Measurements from ENCODE around the gene ZNF888.
A peak's percentile ranks its signal among the peaks of the same experiment; 100 is the strongest.
"Not testable (repeated sequence)": the region's sequence is repeated elsewhere in the genome, so short reads cannot be mapped to it uniquely, and the experiment has no call there.

ZNF888 gene

DNA sequence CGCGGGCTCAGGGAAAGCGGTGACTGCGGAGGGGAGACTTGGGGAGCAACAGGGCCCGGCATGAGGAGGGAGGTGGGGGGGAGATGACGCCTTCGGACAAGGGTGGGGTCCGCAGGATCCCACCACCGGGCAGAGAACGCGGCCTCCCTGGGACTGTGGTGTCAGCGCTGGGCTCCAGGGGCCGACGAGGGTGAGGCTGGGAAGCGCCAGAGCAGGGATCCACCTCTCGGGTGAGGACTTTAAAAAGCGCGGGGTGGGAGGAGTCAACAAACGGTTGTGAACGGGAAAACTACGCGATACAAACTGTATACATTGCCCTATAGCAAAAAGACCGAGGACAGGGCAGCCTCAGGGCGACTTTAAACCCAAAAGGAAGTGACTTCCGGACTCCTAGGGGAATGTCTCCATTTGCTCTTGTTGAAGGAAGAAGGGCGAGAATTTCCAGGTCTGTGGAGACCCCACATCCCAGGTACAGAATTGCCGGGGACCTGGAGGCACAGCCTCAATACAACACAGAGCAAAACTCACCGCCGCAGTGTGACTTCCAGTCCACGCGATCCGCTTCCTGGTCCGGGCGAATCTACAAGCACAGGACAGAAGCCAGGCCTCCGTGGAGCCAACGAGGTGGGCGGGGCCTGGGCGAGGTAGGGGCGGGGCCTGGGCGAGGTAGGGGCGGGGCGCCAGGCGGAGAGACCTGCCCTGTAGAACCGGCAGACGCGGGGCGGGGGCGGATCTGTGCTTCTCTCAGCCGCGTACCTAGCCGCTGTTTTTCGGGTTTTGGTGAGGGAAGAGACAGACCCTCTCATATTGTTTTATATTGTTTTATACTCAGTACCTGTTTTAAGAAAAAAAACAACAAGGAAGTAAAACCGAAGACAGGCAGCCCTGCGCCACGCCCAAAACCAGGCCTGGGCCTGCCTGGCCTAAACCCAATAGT, at the start of gene ZNF888:
Gene ZNF888, minus strand, starts transcription at position 588 of the 937 bp plus-strand sequence. CDS start 5,555 bp downstream, outside the sequence.
- DNase-seq = peak; percentile 93

DNA sequence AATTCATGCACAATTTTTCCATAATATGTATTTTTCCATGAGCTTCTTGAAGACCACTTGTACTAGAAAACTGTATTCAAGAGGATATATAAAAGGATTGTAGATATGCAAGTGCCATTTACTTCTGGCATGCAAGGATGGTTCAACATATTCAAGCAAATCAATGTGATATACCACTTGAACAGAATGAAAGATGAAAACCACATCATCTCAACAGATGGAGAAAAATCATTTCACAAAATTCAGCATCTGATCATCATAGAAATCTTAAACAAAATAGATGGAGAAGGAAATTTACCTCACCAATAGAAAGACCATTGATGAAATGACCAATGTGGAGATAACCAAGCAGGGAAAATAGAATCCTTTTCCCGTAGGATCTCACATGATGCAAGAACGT, 44.5 kb upstream of the ZNF888 start:
- DNase-seq = no peak

DNA sequence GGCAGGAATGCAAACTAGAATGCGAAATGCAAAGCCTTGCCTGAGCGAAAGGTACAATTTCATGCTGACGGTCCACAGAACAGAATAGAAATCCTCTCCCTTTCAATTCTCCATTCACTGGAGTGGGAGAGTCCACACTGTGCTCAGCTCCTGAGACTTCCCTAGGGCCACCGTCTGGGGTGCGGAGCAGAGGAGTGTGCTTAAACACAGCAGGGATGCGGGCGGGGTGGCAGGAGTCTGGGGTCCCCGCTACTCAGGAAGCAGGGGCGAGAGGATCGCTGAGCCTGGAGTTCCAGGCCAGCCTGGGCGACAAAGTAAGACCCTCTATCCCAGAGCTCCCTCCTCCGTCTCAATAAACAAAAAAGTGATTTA, 40.0 kb upstream of the ZNF888 start:
- DNase-seq = peak; percentile 65

DNA sequence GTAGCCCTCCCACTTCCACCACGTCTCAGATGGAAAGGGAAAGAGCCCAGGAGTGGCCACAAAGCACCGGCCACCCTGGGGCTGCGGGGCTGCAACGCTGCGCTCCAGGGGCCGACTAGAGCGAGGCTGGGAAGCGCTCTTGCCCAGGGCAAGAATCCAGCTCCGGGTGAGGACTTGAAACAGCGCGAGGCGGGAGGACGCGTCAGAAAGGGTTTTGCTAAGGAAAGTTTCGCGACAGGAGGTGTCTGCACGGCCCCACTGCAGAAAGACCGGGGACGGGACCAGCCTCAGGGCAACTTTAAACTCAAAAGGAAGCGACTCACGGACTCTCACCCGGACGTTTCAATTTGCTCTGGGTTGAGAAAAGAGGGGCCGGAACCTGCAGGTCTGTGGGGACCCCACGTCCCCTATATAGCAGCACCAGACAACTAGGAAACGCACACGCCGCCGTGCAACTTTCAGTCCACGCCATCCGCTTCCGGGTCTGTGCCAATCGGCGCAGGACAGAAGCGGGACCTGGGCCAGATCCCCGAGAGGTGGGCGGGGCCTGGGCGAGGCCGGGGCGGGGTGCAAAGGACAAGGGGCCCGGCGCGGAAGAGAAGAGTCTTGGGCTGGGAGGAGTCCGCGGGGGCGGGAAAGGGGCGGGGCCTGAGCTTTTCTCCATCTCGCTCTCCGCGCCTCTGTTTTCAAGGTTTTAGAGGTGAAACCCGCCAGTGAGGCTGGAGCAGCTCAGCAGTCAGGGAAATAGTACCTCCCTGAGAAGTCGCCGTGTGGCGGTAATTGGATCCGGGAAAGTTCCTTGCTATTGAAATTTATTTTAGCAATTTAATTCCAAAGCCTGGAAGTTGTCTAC, 39.4 kb upstream of the ZNF888 start, which contains the start of gene ZNF816:
Gene ZNF816, minus strand, starts transcription at position 488 of the 853 bp plus-strand sequence. CDS start 6,792 bp downstream, outside the sequence.
- DNase-seq = peak; percentile 100

DNA sequence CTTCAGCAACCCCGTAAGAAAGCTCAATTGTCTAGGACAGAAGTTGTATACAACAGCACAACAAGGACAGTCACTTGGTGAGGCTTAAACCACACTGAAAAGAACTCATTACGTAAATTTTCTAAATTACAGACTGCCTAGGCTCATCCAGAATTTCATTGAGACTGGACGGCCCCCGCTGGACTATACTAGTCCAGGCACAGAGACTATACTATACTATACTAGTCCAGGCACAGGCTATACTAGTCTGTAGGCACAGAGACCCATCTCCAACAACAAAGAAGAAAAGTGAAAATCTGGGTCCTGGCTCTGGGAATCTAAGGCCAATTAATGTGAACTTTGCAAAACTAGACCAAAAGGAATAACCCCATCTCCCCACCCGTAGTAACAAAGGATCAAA, 38.8 kb upstream of the ZNF888 start:
- no peak for DNase-seq

DNA sequence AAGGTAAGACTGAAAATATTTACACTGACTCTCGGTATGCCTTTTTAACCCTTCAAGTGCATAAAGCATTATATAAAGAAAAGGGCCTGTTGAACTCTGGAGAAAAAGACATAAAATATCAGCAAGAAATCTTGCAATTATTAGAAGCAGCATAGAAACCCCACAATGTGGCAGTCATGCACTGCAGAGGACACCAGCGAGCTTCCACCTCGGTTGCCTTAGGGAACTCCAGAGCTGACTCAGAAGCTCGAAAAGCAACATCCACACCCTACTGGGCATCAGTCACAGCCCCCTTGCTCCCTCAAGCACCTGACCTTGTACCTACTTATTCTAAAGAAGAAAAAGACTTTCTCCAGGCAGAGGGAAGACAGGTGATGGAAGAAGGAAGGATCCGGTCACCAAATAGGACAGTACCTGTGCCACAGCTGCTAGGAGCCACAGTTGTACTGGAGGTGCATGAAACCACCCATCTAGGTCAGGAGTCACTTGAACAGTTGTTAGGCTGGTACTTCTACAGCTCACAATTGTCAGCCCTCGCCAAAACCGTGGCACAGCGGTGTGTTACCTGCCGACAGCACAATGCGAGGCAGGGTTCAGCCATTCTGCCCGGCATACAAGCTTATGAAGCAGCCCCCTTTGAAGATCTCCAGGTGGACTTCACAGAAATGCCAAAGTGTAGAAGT, 36.5 kb upstream of the ZNF888 start:
- DNase-seq = no peak

DNA sequence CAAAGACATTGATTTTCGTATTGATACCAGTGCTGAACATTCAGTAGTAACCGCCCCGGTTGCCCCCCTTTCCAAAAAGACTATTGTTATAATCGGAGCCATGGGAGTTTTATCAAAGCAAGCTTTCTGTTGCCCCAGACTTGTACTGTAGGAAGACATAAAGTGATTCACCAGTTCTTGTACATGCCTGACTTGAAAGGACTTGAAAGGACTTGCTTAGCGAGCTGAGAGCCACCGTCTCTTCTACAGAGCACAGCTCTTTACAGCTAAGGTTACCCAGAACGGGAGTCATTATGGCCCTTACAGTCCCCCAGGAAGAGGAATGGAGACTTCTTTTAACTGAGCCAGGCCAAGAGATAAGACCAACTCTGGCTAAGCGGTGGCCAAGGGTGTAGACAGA, 34.4 kb upstream of the ZNF888 start:
- DNase-seq = no peak

DNA sequence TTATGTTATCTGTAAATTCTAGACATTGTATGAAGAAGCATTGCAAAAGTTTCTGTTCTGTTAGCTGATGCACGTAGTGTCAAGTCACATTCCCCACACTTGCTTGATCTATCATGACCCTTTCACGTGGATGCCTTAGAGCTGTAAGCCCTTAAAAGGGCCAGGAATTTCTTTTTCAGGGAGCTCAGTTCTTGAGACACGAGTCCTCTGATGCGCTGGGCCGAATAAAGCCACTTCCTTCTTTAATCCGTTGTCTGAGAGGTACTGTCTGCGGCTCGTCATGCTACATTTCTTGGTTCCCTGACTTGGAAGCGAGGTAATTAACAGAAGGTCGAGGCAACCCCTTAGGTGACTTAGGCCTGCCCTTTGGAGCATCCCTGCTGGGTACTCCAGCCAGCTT, 33.7 kb upstream of the ZNF888 start:
- DNase-seq = no peak

DNA sequence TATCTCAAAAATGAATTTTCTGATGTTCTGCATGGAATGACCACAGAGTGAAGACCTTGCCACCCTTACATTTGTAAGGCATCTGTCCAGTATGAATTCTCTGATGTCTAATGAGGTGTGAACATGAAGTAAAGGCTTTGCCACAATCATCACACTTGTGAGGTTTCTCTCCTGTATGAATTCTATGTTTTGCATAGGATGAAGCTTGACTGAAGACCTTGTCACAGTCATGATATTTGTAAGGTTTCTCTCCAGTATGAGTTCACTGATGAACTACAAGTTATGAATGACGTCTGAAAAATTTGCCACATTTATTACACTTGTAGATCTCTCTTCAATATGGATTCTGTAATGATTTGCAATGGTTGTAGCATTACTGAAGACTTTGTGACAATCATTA, 26.2 kb upstream of the ZNF888 start:
- DNase-seq = no peak

DNA sequence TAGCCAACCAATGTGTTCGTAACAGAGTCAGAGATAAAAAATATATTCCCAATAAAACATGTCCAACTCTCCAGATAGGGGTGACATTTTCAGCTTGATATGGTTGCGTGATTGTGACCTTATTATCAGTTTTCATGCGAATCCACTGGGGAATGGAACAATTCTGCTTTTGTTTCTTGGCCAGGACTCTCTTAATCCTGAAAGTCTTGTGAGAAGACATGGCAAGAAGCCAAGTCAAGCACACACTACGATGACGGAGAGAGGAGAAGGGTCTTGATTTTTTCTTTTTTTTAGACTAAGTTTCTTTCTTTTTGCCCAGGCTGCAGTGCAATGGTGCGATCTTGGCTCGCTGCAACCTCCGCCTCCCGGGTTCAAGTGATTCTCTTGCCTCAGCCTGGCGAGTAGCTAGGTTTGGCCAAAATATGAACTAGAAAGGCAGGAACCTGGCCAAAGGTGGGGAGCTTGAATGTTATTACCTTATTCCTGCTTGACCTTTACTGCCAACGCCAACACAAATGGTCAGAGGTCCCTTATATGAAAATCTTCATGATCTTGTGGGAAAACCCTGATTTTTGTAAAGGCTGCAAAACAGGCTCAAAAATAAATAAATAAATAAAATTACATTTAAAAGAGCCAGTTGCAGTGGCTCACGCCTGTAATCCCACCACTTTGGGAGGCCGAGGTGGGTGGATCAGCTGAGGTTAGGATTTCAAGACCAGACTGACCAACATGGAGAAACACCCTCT, 25.0 kb upstream of the ZNF888 start:
- DNase-seq = no peak

DNA sequence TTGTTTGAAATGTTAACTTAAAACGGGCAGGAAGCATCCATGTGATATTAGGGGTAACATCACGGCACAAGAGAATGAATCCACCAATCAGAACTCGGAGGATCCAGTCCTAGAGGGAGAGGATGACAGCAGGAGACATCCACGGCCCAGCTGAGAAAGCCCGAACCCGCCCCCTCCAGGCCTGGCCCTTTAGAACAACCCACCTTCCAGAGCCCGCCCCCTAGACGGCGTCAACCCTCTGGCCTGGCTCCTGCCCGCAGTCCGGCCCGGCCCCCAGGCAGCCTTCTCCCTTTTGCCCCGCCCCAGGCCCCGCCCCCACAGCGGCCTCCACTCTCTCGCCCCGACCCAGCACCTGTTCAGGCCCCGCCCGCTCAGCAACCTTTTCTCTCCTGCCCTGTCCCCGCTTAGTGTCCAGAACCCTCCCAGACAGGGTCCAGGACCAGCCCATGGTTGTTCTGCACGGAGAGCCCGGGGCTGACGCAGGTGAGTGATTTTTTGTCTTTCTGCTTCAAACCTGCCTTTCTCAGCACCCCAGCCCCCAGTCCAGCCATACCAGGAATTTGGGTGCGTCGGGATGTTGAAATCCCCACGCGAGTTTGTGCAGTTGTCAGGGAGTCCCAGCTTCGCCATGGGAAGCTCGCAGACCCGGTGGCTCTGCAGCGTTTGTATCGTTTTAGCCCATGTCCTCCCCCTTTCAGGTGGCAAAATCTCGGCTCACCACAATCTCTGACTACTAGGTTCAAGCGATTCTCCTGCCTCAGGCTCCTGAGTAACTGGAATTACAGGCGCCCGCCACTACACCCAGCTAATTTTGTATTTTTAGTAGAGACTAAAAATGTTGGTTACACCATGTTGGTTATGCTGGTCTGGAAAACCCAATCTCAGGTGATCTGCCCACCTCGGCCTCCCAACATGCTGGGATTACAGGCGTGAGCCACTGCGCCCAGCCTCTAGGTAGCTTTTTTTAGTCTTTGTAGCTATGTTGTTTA, 23.4 kb upstream of the ZNF888 start:
- DNase-seq = no peak

DNA sequence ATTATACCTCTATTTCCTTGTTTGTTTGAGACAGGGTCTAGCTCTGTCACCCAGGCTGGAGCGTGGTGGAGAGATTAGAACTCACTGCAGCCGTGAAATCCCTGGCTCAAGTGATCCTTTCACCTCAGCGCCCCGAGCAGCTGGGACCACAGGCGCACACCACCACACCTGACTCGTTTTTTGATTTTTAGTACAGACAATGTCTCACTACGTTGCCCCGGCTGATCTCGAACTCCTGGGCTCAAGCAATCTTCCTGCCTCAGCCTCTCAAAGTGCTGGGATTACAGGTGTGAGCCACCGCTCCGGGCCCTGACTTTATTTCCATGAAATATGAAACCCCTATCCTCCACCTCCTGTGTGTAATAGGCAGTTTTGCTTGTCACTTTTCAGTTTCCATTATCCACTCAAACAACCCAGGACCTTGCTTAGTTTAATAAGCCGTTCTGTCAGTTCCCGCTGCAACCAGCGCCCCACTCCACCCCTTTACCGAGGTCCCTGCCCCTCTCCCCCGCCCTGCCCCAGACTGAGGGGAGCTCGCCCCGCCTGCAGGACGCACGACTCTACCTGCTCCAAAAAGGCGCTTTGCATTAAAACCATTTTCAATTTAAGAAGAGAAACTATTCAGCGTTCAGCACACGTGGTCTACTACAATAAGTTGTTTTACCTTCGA, 22.6 kb upstream of the ZNF888 start:
- DNase-seq = no peak

DNA sequence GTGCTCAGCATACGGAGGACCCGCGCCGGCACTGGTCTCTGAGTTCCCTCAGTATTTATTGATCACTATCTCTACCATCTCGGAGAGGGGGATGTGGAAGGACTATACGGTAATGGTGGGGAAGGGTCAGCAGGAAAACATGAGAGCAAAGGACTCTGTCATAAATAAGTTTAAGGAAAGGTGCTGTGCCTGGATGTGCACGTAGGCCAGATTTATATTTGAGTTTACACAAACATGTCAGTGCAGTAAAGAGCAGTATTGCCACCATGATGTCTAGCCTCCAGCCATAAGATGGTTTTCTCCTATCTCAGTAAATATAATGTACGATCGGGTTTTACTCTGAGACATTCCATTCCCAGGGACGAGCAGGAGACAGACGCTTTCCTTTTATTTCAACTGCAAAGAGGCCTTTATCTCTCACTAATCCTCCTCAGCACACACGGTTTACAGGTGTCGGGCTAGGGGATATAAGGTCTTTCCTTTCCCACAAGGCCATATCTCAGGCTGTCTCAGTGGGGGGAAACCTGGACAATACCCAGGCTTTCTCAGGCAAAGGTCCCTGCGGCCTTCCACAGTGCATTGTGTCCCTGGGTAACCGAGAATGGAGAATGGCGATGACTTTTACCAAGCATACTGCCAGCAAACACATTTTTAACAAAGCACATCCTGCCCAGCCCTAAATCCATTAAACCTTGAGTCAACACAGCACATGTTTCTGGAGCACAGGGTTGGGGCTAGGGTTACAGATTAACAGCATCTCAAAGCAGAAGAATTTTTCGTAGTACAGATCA, 21.7 kb upstream of the ZNF888 start:
- not testable (repeated sequence) for DNase-seq

DNA sequence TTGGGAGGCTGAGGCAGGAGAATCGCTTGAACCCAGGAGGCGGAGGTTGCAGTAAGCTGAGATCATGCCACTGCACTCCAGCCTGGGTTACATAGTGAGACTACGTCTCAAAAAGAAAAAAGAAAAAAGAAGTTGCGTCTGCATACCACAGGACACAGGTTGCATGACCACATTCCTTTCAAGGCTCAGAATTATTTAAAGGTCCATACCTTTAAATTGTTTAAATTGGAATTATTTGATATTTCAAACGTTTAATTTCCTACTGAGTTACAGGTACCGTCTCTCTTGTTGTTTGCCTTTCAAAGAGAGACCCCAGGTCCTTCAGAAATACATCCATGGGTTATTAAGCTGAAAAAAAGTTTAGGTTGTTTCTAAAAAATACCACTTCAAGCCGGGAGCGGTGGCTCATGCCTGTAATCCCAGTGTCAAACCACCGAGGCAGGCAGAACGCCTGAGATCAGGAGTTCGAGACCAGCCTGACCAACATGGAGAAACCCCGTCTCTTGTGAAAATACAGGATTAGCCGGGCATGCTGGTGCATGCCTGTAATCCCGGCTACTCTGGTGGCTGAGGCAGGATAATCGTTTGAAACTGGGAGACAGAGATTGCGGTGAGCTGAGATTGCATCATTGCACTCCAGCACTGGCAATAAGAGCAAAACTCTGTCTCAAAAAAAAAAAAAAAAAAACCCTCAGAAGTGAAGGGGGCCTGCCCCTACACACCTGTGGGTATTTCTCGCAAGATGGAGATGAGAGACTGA, 20.8 kb upstream of the ZNF888 start:
- no peak for DNase-seq

DNA sequence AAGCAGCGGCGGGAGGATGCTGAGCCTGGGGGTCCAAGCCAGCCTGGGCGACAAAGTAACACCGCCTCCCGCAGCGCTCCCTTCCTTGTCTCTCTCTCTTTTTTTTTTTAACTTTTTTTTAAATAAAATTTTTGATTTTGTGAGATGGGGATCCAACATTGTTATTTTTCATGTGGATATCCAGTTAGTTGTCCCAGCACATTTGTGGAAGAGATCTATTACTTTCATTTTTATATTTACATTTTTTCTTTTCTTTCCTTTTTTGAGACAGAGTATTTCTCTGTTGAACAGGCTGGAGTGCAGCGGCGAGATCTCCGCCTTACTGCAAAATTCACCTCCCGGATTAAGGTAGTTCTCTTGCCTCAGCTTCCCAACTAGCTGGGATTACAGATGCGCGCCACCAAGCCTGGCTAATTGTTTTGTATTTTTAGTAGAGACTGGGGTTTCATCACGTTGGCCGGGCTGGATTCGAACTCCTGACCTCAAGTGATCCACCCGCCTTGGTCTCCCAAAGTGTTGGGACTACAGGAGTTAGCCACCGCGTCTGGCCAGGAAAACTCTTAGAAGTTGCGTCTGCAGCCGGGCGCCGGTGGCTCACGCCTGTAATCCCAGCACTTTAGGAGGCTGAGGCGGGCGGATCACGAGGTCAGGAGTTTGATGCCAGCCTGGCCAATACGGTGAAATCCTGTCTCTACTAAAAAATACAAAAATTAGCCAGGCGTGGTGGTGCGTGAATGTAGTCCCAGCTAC, 20.1 kb upstream of the ZNF888 start:
- DNase-seq = no peak

DNA sequence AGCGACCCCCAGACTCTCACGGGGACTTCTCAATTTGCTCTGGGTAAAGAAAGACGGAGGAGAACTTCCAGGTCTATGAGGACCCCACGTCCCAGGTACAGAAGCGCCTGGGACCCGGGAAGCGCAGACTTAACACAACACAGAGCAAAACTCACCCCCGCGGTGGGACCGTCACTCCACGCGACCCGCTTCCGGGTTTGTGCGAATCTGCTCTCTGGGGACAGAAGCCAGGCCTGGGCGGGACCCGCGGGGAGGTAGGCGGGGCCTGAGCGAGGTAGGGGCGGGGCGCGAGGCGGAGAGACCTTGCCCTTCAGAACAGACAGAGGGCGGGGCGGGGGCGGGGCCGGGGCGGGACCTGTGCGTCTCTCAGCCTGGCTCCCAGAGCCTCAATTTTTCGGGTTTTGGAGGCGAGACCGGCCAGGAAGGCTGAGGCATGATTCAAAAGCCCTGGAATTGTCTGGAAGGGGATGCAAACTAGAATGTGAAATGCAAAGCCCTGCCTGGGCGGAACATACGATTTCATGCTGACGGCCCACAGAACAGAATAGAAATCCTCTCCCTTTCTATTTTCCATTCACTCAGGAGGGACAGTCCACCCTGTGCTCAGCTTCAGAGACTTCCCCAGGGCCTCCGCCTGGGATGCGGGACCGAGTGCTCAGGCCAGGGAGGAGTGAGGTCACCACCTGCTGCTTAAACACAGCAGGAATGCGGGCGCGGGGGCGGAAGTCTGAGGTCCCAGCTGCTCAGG, 19.3 kb upstream of the ZNF888 start:
- peak; percentile 98 for DNase-seq

DNA sequence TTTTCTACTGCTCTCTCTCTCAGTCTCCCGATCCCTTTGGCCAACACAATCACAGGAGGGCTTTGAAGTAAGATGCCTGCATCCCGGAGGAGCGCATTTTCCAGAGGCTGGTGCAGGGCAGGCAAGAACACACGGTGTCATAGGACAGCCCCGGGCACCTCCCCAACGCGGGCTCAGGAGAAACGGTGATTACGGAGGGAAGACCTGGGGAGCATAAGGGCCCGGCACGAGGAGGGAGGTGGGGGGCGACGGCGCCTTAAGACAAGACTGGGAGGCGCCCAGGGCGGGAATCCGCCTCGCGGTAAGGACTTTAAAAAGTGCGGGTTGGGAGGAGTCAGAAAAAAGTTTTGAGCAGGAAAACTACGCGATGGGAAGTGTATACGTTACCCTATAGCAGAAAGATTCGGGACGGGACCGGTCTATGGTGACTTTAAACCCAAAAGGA, 18.7 kb upstream of the ZNF888 start:
- DNase-seq = peak; percentile 68

All from activated effector memory CD4-positive, alpha-beta T cell treated with anti-CD3 and anti-CD28 coated beads, Interleukin-2, amount 50 U/mL, for 16 hours (primary cell).